ENCODE data around the gene RABIF.
"Not testable (repeated sequence)": the region's sequence is repeated elsewhere in the genome, so short reads cannot be mapped to it uniquely, and the experiment has no call there.

Gene RABIF

GRCh38 chr1:202831906-202832305 is 57.0 kb downstream of the RABIF start:
- no peak for DNase-seq

DNA sequence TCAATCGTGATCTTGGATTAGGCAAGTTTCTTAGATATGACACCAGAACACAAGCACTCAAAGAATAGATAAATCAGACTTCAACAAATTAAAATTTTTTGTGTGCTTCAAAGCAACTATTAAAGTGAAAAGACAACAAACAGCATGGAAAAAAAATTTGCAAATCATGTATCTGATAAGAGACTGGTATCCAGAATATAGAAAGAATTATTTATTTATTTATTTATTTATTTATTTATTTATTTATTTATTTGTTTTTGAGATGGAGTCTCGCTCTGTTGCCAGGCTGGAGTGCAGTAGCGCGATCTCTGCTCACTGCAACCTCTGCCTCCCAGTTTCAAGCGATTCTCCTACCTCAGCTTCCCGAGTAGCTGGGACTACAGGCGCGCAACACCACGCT is 59.7 kb downstream of the RABIF start:
- not testable (repeated sequence) for DNase-seq
